Fibroblast of lung (primary cell): ENCODE results near the gene PTEN. TPM values are rescaled to one million over a fixed set of nuclear protein-coding genes. Genes with fewer than 3 reads are reported as not detected.
"Not testable (repeated sequence)": the region's sequence is repeated elsewhere in the genome, so short reads cannot be mapped to it uniquely, and the experiment has no call there.

Experiments used
- DNase-seq, 2 donors: peaks; one replicate each; pipeline versions ENCODE4 v3.0.0 to v3.0.0-alpha.2; 2010; ENCODE audit warnings: low read depth in 2 of 2
- H2AFZ ChIP-seq: 2 replicates; pipeline ENCODE4 v1.5.1; 2012; ENCODE audit warnings: low read length, control low read depth, inconsistent platforms
- H3K27ac ChIP-seq: 2 replicates; pipeline ENCODE4 v1.5.1; 2011; ENCODE audit warnings: low read length, control low read depth; ENCODE audit not compliant: insufficient read depth
- H3K27me3 ChIP-seq: 2 replicates; pipeline ENCODE4 v1.5.1; 2011; ENCODE audit warnings: mild to moderate bottlenecking, low read length; ENCODE audit not compliant: control insufficient read depth, insufficient read depth
- H3K36me3 ChIP-seq: 2 replicates; pipeline ENCODE4 v1.5.1; 2011; ENCODE audit warnings: low read length; ENCODE audit not compliant: control insufficient read depth, insufficient read depth
- H3K4me1 ChIP-seq: 2 replicates; pipeline ENCODE4 v1.5.1; 2011; ENCODE audit warnings: low read length; ENCODE audit not compliant: control insufficient read depth, insufficient read depth; ENCODE audit errors: extremely low read depth
- H3K4me2 ChIP-seq: 2 replicates; pipeline ENCODE4 v1.5.1; 2011; ENCODE audit warnings: low read length, control low read depth; ENCODE audit not compliant: insufficient read depth; ENCODE audit errors: extremely low read depth
- H3K4me3 ChIP-seq, 4 experiments: fragments of 200-600 bp in 1 of 4; sonication (generic) in 1 of 4; replicated peaks in 1 of 4; 2 replicates each; pipeline ENCODE4 v1.5.1; 2011 to 2016; ENCODE audit warnings: low read length in 4 of 4, low read depth in 3 of 4, mild to moderate bottlenecking in 3 of 4, control low read depth in 2 of 4, inconsistent platforms in 1 of 4, mixed read lengths in 1 of 4; ENCODE audit not compliant: insufficient read depth in 1 of 4; ENCODE audit errors: control extremely low read depth in 1 of 4
- H3K79me2 ChIP-seq: 2 replicates; pipeline ENCODE4 v1.5.1; 2012; ENCODE audit warnings: mild to moderate bottlenecking, low read length, inconsistent platforms; ENCODE audit not compliant: control insufficient read depth, insufficient read depth
- H3K9ac ChIP-seq: 2 replicates; pipeline ENCODE4 v1.5.1; 2011; ENCODE audit warnings: mild to moderate bottlenecking, low read length, control low read depth; ENCODE audit not compliant: insufficient read depth
- H3K9me3 ChIP-seq: 2 replicates; pipeline ENCODE4 v1.5.1; 2012; ENCODE audit warnings: low read depth, low read length; ENCODE audit not compliant: control insufficient read depth, insufficient read depth
- H4K20me1 ChIP-seq: 2 replicates; pipeline ENCODE4 v1.5.1; 2011; ENCODE audit warnings: low read length; ENCODE audit not compliant: control insufficient read depth, insufficient read depth; ENCODE audit errors: extremely low read depth
- EZH2 ChIP-seq: IDR thresholded peaks from 2 replicates; pipeline ENCODE4 v1.5.1; 2012; ENCODE audit warnings: low read length, control low read depth, mild to moderate bottlenecking; ENCODE audit errors: missing control alignments
- polyA plus RNA-seq, 2 donors: library from polyadenylated mRNA; depleted of rRNA in 1 of 2; stranded (reverse) in 1 of 2; unstranded in 1 of 2; fragments of >200 nt; gene quantifications; 2 replicates each; pipeline ENCODE4 v1.2.1, GENCODE V29; 2011 to 2012; ENCODE audit warnings: missing spikeins in 1 of 2
- total RNA-seq: library from RNA; depleted of rRNA; stranded (reverse); fragments of >200 nt; gene quantifications from 2 replicates; pipeline ENCODE4 v1.2.1, GENCODE V29; 2014
- TF ChIP-seq, protein P1 (sequence below), 2 donors: IDR thresholded peaks in 1 of 2; conservative IDR thresholded peaks in 1 of 2; 1 replicate in 1 of 2; 2 replicates in 1 of 2; pipeline ENCODE4 v1.5.1; 2011 to 2012; ENCODE audit warnings: low read length in 2 of 2, control low read depth in 1 of 2, inconsistent platforms in 1 of 2, low read depth in 1 of 2, mild to moderate bottlenecking in 1 of 2

The PTEN gene
- total and polyA plus RNA-seq, 2 donors (not counting 1 experiment from before 2014, with no cell fraction given), result 60.2 to 200 TPM

DNA sequence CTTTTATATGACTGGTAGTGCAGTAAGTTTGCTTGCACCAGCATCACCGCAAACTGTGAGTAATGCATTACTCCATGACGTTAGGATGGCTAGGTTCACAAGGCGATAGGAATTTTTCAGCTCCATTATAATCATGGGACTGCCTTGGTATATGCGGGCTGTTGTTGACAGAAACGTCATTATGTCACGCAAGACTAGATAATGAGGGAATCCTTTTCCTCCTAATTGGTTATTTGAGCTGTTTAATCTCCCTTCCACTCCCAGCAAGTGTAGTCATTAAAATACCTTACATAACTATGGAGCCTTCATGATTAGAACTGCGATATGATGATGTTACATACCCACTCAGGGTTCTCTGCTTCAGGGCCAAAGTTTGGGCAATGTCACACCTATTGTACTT, 17.4 kb upstream of the PTEN start:
- Histone ChIP-seq H3K9ac (no peak overlapping the region), H3K36me3 (no peaks in the 10 kb centered on the region), H2AFZ (no peak overlapping the region), H3K27me3 (no peaks in the 10 kb centered on the region), H3K4me2 (no peak overlapping the region), H3K27ac (no peak overlapping the region), H3K79me2 (no peaks in the 10 kb centered on the region), H3K4me3 (no peak overlapping the region), H3K9me3 (no peaks in the 10 kb centered on the region), H4K20me1 (no peaks in the 10 kb centered on the region), H3K4me1 (peaks cover 2% of the 10 kb centered on the region)
- DNase-seq, result peak; percentile 87 to 94
- TF ChIP-seq, protein P1, sequence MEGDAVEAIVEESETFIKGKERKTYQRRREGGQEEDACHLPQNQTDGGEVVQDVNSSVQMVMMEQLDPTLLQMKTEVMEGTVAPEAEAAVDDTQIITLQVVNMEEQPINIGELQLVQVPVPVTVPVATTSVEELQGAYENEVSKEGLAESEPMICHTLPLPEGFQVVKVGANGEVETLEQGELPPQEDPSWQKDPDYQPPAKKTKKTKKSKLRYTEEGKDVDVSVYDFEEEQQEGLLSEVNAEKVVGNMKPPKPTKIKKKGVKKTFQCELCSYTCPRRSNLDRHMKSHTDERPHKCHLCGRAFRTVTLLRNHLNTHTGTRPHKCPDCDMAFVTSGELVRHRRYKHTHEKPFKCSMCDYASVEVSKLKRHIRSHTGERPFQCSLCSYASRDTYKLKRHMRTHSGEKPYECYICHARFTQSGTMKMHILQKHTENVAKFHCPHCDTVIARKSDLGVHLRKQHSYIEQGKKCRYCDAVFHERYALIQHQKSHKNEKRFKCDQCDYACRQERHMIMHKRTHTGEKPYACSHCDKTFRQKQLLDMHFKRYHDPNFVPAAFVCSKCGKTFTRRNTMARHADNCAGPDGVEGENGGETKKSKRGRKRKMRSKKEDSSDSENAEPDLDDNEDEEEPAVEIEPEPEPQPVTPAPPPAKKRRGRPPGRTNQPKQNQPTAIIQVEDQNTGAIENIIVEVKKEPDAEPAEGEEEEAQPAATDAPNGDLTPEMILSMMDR (conservative IDR thresholded peaks at IDR 0.05 in 1 of 2, IDR thresholded peaks at IDR 0.05 in 1 of 2; ENCODE audit: low read depth in 1 of 2, low read length in 2 of 2), result no peak
- TF ChIP-seq EZH2, result no peak

DNA sequence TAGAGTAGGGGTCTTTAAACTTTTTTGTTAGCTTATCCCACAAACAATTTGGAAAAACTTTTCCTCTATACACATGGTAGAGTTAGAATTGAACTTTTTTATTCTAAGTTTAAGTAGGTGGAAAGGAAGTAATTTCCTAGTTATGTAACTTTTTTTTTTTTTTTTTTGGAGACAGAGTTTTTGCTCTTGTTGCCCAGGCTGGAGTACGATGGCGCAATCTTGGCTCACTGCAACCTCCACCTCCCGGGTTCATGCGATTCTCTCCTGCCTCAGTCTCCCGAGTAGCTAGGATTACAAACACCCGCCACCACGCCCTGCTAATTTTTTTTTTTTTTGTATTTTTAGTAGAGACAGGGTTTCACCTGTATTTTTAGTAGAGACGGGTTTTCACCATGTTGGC, 16.7 kb upstream of the PTEN start:
- H3K27ac ChIP-seq, H3K4me1 ChIP-seq, H3K27me3 ChIP-seq, H3K79me2 ChIP-seq, DNase-seq, H3K36me3 ChIP-seq, H4K20me1 ChIP-seq, H3K9ac ChIP-seq, H3K4me3 ChIP-seq, H3K4me2 ChIP-seq, H2AFZ ChIP-seq, H3K9me3 ChIP-seq: not testable (repeated sequence)

DNA sequence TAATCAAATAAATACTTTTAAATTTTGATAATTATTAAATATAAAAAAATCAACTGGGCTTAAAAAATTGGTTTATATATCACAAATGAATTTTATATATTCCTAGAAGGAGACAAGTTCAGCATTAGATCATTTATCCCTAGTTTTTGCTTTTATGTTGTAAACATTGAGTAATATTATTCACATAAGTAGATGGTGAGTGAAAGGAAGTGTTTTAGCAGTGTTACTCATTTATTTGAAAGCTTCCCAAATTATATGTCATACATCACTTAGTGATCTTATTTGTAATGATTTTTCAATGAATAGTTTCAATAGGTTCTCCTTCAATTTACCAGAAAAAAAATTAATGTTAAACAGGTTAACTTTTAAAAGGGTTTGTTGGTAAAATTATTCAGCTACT, 15.9 kb upstream of the PTEN start:
- no peaks in the 10 kb centered on the region for H3K4me1 ChIP-seq
- no peak overlapping the region for H3K27ac ChIP-seq
- H3K79me2 ChIP-seq, result no peaks in the 10 kb centered on the region
- peak in 1 of 2 donors; percentile 21 for DNase-seq
- no peak overlapping the region for H2AFZ ChIP-seq
- H3K4me3 ChIP-seq, result no peak overlapping the region
- H3K27me3 ChIP-seq, result no peaks in the 10 kb centered on the region
- H3K9me3 ChIP-seq, result no peaks in the 10 kb centered on the region
- no peak for TF ChIP-seq EZH2
- TF ChIP-seq, protein P1 (conservative IDR thresholded peaks at IDR 0.05 in 1 of 2, IDR thresholded peaks at IDR 0.05 in 1 of 2; ENCODE audit: low read depth in 1 of 2, low read length in 2 of 2), result no peak
- no peak overlapping the region for H3K4me2 ChIP-seq
- H4K20me1 ChIP-seq, result no peaks in the 10 kb centered on the region
- no peaks in the 10 kb centered on the region for H3K36me3 ChIP-seq
- H3K9ac ChIP-seq, result no peak overlapping the region
